ENCODE results near the gene STOX1.
"Not testable (repeated sequence)": the region's sequence is repeated elsewhere in the genome, so short reads cannot be mapped to it uniquely, and the experiment has no call there.

STOX1 gene

DNA sequence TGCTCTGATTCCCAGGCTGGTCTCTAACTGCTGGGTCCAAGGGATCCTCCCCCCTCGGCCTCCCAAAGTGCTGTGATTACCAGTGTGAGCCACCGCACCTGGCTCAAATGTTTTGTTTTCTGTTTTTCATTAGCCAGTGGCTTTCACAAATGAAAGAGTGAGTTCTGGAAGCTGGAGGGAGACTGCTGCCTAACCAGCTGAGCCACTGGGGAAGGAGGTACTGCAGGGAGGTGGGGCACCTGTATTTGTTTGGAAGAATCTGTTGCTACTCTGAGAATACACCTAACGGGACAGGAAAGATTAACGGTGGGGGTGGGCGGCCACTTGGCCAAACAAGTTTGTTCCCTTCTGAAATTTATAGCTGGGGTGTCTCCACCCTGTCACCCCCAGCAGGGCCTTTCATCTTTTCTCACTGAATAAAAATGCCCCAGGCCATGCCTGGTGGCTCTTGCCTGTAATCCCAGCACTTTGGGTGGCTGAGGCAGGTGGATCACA, 4.7 kb downstream of the STOX1 start:
- no peak for DNase-seq

DNA sequence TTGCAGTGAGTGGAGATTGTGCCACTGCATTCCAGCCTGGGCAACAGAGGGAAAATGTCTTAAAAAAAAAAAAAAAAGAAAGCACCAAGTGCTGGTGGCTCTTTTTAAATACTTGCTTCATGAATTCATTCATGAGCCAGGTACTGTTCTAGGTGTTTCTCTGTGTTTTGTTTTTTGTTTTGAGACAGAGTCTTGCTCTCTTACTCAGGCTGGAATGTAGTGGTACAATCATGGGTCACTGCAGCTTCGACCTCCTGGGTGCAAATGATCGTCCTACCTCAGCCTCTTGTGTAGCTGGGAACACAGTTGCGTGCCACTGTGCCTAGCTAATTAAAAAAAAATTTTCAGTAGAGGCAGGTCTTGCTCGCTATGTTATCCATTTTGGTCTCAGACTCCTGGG, 5.3 kb downstream of the STOX1 start:
- no peak for DNase-seq

DNA sequence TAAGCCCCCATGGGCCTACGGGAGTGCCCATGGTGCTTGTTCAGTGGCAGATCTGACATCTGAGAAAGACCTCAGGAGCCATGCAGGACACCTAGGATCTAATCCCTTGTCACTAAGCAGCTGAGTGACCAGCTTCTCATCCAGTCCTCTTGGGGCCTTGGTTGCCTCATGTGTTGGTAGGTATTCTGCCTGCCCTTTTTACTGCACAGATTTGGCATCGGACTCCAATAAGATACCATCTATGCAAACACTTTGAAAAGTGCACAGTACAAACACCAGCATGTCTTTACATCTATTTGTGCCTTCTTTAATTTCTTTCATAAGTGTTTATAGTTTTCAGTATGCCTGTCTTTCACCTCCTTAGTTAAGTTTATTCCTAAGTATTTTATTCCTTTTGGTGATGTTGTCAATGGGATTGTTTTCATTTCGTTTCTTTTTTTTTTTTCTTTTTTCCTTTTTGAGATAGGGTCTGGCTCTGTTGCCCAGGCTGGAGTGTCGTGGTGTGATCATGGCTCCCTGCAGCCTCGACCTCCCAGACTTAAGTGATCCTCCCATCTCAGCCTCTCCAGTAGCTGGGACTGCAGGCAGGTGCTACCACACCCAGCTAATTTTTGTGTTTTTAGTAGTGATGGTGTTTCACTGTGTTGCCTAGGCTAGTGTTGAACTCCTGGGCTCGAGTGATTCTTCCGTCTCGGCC, 10.4 kb downstream of the STOX1 start:
- no peak for DNase-seq

DNA sequence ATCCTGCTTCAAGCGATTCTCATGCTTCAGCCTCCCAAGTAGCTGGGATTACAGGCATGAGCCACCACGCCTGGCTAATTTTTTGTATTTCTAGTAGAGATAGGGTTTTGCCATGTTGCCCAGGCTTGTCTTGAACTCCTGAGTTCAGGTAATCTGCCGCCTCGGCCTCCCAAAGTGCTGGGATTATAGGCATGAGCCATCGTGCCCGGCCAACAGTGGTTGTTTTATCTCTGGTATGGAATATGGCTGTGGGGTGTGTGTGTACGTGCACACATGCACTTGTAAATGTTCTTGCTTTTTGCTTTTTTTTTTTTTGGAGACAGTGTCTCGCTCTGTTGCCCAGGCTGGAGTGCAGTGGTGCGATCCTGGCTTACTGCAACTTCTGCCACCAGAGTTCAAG, 13.3 kb downstream of the STOX1 start:
- DNase-seq: not testable (repeated sequence)

DNA sequence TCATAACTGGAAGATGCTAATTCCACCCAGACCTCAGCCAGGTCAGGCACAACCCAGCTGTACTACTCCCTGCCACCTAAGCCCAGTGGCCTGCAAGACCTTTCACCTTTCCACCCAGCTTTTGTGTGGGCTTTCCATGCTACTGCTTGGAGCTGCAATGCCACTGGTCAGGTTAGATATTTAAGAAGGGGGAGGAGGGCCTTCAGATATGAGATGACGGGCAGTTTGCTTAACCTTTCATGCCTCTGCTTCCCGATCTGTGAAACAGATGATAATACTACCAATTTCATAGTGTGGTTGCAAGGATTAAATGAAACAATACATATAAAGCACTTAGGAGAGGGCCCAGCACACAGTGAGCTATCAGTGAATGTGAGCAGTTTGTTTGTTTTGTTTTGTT, 20.9 kb downstream of the STOX1 start:
- no peak for DNase-seq

DNA sequence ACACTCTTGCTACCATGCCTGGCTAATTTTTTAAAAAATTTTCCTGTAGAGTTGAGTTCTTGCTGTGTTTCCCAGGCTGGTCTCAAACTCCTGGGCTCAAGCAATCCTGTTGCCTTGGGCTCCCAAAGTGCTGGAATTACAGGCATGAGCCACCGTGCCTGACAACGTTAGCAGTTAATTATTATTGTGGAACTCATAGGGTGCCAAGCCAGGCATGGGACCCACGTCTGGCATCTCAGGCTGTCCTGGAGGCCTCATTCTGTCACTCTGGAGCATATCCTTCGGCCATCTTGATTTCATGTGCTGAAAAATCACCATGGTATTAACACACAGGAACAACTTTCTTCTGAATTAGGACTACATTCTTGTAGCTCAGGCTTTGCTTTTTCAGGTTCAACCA, 21.5 kb downstream of the STOX1 start:
- no peak for DNase-seq

DNA sequence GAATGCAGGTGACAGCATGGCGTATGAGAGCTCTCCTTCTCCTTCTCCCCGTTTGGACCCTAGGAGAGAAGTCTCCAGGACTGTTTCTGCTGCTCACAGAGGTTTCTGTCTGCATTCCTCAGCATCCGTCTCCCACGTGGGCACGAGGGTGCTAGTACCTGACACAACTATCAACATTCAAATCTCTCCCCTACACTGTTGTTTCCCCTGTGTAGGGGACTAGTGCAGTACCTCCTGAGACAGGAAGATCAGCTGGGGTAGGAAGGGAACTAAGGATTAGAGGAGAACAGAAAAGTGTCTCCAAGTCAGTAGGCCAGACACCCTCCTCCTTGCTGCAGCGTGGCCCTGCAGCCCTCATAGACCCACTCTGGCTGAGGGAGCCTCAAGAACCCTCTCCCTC, 29.0 kb downstream of the STOX1 start:
- no peak for DNase-seq

DNA sequence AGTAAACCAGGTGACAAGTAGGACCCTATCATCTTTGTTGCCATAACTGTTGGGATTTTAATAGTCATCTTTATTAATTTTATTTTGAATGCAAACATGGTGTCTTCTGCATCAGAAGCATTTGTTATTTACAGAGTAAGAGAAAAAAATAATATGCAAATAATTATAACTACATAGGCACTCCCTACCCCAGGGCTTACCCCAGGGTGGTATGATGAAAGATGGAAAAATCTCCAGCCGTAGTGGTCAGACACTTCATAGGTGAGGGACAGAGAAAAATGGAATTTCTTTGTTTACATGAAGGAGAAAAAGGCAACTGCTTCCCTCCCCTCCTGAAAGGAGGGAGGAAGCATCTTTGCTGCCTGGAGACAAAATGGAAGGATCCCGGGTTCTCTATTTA, 29.7 kb downstream of the STOX1 start:
- no peak for DNase-seq

DNA sequence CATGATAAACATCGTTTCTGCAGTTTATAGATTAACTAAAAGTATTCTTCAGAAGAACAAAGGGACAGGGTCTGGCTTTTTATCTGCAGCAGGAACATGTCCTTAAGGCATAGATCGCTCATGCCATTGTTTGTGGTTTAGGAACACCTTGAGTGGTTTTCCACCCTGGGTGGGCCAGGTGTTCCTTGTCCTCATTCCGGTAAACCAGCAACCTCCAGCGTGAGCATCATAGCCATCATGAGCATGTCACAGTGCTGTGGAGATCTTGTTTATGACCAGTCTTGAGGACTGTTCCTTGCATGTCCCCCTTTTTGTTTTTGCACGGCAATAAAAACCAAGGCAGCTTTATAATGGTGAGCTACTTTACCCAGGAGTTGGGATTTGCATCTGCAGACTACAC, 33.9 kb downstream of the STOX1 start:
- no peak for DNase-seq

DNA sequence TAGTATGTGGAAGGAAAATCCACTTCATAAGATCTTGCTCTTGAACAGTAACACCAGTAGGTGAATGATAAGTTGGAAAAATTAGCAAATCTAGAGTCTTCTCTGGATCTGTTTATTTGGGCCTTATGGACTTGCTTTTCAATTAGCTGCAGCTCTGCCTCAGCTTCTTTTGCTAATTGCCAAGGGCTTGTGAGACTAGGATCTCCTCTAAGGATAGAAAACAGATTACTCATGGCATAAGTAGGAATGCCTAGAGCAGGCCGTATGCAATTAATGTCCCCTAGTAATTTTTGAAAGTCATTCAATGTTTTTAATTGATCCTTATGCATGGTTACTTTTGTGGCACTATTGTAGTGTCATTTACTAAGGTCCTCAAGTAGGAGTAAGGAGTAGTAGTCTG, 37.3 kb downstream of the STOX1 start:
- no peak for DNase-seq

DNA sequence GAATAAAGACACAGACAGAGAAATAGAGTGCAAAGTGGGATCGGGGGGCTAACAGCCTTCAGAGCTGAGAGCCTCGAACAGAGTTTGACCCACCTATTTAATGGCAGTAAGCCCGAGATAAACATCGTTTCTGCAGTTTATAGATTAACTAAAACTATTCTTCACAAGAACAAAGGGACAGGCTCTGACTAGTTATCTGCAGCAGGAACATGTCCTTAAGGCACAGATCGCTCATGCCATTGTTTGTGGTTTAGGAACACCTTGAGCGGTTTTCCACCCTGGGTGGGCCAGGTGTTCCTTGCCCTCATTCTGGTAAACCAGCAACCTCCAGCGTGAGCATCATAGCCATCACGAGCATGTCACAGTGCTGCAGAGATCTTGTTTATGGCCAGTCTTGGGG, 40.8 kb downstream of the STOX1 start:
- DNase-seq: not testable (repeated sequence)

DNA sequence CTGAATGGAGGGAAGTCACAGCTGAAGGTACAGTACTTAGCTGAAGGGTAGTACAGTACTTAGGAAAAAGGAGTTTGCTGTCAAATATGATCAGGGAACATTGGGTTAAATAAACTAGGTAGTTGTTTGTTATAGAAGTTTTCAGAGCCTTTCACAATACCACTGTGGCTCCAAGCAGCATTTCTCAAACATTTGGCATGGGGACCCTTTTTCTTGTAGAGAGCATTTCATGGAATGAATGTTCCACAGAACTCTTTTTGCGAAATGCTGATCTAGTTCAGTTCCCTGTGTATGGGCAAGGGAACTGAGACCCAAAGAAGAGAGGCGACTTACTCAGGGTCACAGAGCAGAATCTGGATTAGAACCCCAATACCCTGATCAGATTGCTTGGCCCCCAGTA, 42.3 kb downstream of the STOX1 start:
- DNase-seq: no peak

DNA sequence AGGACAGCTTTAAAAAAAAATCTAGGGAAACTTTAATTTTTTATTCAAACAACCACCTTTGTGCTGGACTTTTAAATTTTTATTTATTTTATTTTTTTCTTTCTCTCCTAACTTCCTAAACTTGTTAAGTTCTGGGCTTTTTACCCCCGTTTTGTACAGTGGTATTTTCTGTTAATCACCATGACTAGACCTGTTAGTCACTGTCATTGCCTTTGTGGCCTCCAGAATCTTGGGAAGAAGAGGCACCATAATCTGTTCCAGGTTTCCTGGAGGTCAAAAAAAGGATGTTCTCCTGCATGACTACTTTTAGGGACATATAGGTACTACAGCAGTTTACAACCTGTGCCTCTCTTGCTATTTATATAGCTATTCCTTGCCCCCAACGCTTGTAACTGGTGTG, 42.7 kb downstream of the STOX1 start:
- no peak for DNase-seq

DNA sequence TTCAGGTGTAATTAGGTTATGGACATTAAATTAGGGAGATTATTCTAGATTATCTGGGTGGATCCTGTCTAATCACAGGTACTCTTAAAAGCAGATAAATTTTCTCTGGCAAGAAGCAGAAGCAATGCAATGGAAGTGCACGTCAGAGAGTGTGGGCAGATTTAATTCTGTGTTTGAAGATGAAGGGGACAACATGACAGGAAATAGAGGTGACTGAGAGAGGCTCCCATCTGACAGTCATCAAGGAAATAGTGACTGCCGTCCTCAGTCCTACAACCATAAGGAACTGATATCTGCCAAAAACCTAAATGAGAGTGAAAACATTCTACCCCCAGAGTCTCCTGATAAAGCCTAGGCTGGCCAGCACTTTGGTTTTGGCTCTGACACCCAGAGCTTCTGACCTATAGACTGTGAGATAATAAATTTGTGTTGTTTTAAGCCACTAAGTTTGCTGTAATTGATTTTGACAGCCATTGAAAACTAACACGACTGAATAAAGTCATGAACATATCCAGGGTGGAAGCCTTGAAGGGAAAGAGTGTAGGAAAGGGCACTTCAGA, 43.3 kb downstream of the STOX1 start:
- DNase-seq: no peak

DNA sequence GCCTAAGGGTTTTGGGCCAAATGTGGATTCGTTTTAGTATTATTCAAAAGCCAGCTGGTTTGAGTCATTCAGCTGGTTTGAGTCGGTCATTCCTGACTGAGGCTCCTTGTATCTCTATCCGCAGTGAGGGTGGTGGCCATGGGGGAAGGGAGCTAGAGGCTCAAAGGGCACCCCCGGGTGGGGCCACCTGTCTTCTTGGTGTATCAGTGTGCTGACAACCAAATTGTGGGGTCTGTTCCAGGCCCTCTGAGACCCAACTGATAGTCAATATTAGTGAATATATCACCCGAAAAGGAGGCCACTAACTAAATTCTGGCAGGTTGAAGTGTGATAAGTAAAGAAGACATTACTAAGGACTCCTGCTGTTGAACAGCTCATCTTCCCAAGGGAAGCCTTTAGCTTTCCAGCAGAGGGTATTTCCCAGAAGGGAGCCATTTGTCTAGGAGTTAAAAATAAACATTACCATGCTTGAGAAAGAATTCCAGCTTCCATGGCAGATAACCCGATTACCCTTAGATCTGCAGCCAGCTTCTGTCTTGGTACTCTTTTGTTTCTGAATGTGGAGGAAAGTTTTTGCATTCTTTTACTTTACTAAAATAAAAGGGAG, 43.9 kb downstream of the STOX1 start:
- DNase-seq: no peak

DNA sequence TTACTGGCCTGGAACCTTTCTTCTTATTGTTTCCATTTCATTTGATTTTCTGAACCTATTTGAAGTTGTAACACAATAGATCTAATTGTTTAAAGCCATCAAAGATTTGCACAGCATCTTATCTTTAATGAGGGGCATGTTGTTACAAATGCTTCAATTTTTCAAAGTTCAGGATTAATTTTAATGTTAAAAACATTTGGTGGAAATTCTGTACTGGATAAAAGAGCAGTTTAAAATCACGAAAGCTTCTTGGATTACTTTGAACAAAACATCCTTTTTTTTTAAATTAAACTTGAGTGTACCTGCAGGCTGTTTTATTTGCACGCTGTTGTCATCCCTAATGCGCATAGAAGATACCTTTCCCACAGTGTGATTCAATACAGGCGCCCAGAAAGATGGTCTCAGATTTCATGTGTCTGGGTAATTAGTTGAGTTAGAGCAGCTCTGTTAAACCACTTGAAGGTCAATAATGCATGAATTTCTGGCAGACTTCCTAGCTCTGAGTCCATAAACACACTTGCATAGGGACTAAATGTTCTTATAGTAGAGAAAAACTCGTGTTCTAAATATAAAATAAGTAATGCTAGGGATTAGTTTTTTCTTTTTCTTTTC, 44.5 kb downstream of the STOX1 start:
- DNase-seq: no peak

DNA sequence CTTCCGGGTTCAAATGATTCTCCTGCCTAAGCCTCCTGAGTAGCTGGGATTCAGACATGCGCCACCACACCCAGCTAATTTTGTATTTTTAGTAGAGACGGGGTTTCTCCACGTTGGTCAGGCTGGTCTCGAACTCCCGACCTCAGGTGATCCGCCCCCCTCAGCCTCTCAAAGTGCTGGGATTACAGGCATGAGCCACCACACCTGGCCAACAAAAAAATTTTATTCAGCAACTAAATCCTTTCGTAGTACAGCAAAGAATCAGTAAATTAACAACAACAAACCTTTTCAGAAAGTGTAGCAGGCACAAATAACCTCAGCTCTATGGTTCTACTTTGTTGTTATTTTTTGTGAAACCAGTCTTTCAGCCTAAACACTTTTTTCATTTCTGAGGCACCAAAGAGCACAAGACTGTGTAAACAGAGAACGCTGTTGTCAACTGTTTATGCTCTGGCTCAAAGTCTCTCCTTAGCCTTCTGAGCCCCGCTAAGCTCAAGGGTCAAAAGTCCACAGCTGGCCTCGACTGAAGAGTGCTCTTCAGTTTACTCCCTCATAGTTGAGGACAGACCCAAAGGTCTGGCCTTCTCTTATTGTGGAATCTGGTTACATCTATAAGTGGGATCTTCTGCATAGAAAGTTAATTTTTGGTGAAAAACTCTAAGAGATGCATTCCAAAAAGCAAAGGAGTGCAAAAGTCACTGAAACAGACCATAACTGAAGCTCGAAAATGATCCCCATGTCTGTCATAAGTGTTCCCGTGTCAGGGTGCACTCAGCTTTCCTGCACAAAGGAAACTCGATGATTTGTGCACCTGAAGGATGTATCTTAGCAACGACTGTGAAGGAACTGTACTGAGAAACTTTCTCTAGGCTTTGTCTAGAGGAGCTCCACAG, 49.2 kb downstream of the STOX1 start:
- DNase-seq: no peak

DNA sequence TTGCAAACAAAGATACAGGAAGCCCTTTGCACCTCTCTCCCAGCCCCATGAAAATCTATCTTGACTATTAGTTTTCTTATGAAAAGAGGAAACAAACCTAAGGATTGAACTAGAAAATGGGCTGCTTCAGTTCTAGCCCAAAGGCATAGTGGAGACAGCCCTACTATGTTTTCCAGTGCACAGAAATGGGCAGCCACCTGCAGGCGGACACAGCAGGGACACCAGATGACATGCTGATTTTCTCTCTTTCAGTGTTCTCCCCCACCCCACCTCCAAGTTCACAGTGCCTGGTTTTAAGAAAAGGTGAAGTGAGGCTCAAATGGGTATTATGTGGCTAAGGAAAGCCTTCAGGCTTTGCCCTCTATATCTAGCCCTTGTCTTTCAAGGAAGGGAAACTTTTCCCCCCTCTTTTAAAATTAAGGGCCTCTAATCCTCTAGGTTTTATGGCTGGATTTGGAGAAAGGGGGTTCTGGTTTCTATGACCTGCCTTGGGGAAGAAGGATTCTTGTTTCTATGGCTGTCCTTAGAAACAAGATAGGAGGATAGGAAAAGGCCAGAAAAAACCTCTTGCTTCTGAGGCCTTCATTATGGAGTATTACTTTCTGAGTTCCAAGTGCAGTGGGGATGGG, 50.3 kb downstream of the STOX1 start:
- DNase-seq: no peak

DNA sequence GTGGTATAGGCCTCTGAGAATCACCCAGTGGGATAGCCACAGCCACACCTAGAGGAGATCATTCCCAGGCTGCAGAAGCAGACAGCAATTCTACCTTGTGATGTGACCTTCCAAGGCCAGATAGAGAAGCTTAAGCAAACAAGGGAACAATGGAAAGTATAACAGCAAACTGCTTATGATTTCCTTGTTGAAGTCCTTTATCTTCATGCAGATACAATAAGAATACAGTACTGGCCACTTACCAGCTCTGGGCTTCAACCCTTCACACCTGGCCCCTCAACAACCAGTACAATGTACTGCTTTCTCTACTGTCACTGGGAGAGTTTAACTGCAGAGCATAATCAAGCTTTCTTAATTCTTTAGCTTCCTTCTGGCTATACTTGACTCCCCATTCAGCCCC, 51.2 kb downstream of the STOX1 start:
- no peak for DNase-seq

DNA sequence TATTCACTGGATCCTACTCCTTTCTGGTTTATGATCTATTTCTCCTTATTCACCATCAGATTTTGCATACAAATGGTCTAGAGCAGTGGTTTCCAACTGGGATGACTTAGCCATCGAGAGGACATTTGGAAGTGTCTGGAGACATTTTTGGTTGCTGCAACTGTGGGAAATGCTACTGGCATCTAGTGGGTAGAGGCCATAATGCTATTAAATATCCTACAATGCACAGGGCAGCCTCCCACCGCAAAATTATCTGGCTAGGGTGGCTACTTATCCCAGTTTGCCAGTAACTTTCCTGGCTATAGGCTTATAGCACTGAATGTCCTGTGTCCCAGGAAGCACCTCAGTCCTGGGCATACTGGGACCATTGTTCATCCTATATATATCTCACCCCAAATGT, 52.3 kb downstream of the STOX1 start:
- no peak for DNase-seq

DNA sequence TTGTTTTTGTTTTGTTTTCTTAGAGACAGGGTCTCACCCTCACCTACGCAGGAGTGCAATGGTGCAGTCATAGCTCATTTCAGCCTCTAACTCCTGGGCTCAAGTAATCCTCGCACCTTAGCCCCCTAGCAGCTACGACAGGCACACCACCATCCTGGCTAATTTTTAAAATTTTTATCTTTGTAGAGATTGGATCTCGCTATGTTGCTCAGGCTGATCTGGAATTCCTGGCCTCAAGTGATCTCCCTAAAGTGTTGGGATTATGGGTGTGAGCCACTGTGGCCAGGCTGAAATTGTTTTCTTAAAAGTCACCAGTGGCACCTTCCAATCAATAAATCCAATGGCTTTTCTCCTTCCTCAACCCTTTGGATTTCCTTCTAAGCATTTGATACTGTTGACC, 52.9 kb downstream of the STOX1 start:
- no peak for DNase-seq

DNA sequence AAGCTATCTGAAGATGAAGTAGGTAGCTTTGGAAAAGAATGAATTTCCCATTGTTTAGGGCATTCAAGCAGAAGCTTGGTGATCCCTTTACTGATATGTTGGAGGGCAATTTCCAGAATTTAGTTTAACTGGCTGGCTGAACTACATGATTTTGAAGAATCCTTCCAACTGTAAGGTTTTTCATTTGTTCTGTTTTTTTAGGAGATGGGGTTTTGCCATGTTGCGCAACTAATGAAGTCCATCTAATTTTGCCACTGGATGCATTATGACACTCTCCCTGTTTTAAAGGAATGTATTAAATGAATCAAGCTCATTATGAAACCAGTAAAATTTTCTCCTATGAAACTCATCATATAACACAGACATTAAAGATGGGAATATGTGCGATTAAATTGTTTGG, 67.7 kb downstream of the STOX1 start:
- no peak for DNase-seq

DNA sequence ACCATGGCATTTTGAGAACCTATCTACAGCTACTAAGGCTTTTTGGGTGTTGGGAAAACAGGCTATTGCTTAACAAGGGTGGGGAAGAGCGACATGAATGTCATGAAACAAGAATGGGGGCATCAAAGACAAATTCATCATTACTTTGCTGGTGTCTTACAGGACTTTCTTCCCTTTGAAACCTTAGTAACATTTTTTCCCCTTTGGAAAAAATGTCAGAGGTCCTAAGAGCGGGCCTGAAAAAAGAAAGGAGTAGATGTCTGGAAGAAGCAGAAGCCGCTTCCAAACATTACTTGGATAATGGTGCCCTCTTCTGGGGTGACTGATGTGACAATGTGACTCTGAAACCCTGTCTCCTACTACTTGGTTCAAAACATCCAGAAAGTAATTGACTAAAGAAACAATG, 70.0 kb downstream of the STOX1 start:
- peak; percentile 54 for DNase-seq
